Ascending aorta (tissue), 2 donors: ENCODE results near the gene BAIAP2L1. TPM values are rescaled to one million over a fixed set of nuclear protein-coding genes. Genes with fewer than 3 reads are reported as not detected.

ENCODE experiments used
- DNase-seq, 2 donors: peaks; one replicate each; pipeline ENCODE4 v3.0.0-alpha.2; 2019; ENCODE audit warnings: low spot score in 2 of 2
- H3K27ac ChIP-seq, 2 donors: fragments of 200-600 bp; sonication (generic); one replicate each; pipeline ENCODE4 v1.5.1; 2016 to 2017; ENCODE audit warnings: mild to moderate bottlenecking in 1 of 2
- H3K27me3 ChIP-seq: fragments of 200-600 bp; sonication (generic); one replicate; pipeline ENCODE4 v1.5.1; 2017
- H3K36me3 ChIP-seq, 2 donors: fragments of 200-600 bp; sonication (generic); one replicate each; pipeline ENCODE4 v1.5.1; 2016
- H3K4me1 ChIP-seq, 2 donors: fragments of 200-600 bp; sonication (generic); one replicate each; pipeline ENCODE4 v1.5.1; 2016 to 2017; ENCODE audit warnings: mild to moderate bottlenecking in 1 of 2
- H3K4me3 ChIP-seq, 2 donors: fragments of 200-600 bp; sonication (generic); one replicate each; pipeline ENCODE4 v1.5.1; 2016 to 2017; ENCODE audit warnings: mild to moderate bottlenecking in 1 of 2
- H3K9me3 ChIP-seq, 2 donors: fragments of 200-600 bp; sonication (generic); one replicate each; pipeline ENCODE4 v1.5.1; 2016
- intact Hi-C: fragments of 100-400 bp; cut with DNase I; formaldehyde crosslinking; loops from one replicate; pipeline ENCODE4 v1.15.1; 2023
- total RNA-seq: library from RNA; depleted of rRNA; stranded (reverse); fragments of >200 nt; gene quantifications from one replicate; pipeline ENCODE4 v1.1.0, GENCODE V29; 2016
- TF ChIP-seq, protein P1 (sequence below), 3 experiments: fragments of 200-600 bp in 2 of 3; fragments of 450-650 bp in 1 of 3; sonication (generic) in 2 of 3; IDR thresholded peaks; one replicate each; pipeline ENCODE4 v1.5.1; 2016 to 2019; ENCODE audit warnings: antibody characterized with exemption in 3 of 3, mild to moderate bottlenecking in 1 of 3, moderate library complexity in 1 of 3

BAIAP2L1 gene
- total RNA-seq, 1 donor from 2014 or later = 2.8 TPM

- DNase-seq = peak; percentile 57 to 85
- Histone ChIP-seq H3K27me3 (no peaks in the 10 kb centered on the region), H3K36me3 (peaks cover 13 to 33% of the 10 kb centered on the region in 2 donors), H3K27ac (peak overlapping the region; percentile 99), H3K4me3 (peak overlapping the region; percentile 93 to 100), H3K4me1 (peaks cover 34 to 48% of the 10 kb centered on the region in 2 donors), H3K9me3 (no peaks in the 10 kb centered on the region)
- intact Hi-C loops = loop anchor here (10.0 kb wide), 1 partner anchor 1219 kb away; the partner anchor contains the start of genes ZKSCAN5 and ZNF394
- TF ChIP-seq, protein P1, sequence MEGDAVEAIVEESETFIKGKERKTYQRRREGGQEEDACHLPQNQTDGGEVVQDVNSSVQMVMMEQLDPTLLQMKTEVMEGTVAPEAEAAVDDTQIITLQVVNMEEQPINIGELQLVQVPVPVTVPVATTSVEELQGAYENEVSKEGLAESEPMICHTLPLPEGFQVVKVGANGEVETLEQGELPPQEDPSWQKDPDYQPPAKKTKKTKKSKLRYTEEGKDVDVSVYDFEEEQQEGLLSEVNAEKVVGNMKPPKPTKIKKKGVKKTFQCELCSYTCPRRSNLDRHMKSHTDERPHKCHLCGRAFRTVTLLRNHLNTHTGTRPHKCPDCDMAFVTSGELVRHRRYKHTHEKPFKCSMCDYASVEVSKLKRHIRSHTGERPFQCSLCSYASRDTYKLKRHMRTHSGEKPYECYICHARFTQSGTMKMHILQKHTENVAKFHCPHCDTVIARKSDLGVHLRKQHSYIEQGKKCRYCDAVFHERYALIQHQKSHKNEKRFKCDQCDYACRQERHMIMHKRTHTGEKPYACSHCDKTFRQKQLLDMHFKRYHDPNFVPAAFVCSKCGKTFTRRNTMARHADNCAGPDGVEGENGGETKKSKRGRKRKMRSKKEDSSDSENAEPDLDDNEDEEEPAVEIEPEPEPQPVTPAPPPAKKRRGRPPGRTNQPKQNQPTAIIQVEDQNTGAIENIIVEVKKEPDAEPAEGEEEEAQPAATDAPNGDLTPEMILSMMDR (IDR thresholded peaks at IDR 0.05) = no peak
Observed at GRCh38 chr7:98286093-98286539, 114.8 kb downstream of the BAIAP2L1 start.

DNA sequence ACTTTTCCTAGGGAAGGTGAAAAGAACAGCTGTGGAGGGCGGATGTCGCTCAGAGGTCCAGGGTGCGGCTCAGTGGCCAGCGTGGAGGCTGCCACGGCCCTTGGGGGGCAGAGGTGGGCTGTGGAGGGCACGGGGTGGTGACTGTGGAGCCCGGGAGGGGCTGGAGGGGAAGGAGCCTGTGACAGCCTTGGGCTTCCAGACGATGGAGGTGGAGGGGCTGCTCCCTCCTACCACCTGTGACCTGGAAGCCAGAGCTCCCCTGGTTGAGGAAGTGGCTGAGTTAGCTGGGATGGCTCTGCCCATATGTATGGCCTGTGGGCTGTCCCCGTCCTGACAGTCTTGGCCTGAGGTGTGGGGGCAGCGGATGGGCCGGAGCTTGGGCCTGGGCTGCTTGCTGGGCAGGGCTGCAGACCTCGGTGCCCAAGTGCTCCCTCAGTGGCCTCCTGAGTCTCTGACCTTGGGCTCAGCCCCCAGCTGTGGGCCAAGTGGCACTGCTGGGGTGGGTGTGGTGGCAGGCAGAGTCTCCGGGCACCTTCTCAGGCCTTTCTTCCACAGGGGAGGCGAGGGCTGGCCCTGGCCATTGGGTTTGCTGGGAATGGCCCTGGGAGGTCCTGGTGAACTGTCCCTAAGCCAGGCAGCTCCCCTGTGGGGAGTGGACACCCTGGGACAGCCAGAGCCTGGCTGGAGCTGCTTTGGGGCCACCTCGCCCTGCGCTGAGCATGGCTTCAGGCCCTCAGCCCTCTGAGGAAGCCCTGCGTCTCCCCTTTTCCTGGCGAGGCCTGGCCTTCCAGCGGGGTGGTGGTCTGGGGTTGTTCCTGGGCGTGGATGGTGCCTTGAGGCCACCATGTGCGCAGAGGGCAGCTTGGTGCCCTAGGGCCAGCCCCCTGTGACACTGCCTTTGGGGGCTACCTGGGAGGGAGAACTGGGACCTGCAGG lies 115.5 kb downstream of the BAIAP2L1 start:
- intact Hi-C loops = loop anchor here (10.0 kb wide), 1 partner anchor 1219 kb away; the partner anchor contains the start of genes ZKSCAN5 and ZNF394
- H3K36me3 ChIP-seq = peaks cover 9 to 26% of the 10 kb centered on the region in 2 donors
- H3K27ac ChIP-seq = peak overlapping the region; percentile 99
- no peaks in the 10 kb centered on the region for H3K27me3 ChIP-seq
- peaks cover 34 to 52% of the 10 kb centered on the region in 2 donors for H3K4me1 ChIP-seq
- TF ChIP-seq, protein P1 (IDR thresholded peaks at IDR 0.05) = no peak
- H3K4me3 ChIP-seq = peak overlapping the region; percentile 93 to 100
- DNase-seq = no peak
- H3K9me3 ChIP-seq = no peaks in the 10 kb centered on the region

GRCh38 chr7:98284335-98285036 lies 116.4 kb downstream of the BAIAP2L1 start:
- DNase-seq = peak; percentile 80 to 93
- Histone ChIP-seq H3K4me3 (peak overlapping the region; percentile 93 to 100), H3K27me3 (no peaks in the 10 kb centered on the region), H3K36me3 (peaks cover 9 to 23% of the 10 kb centered on the region in 2 donors), H3K27ac (peak overlapping the region; percentile 99), H3K4me1 (peaks cover 34 to 53% of the 10 kb centered on the region in 2 donors), H3K9me3 (no peaks in the 10 kb centered on the region)
- intact Hi-C loops = loop anchor here (5.0 to 10.0 kb wide), 4 partner anchors 333 to 1220 kb away; partner anchors contain the start of genes NPTX2, TRRAP, ZKSCAN5 and ZNF394
- TF ChIP-seq, protein P1 (IDR thresholded peaks at IDR 0.05) = peak in 2 of 3 experiments; percentile 8 to 19

DNA sequence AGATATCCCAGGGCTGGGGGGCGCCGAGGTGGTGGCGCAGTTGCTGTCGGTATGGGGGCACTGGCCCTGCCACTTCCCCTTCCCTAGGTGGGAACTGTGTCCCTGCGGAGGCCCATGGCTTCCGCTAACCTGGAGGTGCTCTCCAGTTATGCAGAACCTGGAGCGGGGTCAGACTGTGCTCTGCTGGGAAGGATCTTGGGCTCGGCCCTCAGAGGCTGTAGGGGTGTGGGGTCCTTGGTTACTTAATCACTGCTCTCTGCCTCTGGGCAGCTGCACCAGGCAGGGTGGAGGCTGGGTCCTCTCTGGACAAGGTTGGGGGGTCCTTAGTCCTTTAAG lies 117.0 kb downstream of the BAIAP2L1 start:
- H3K9me3 ChIP-seq = no peaks in the 10 kb centered on the region
- no peak for DNase-seq
- H3K4me3 ChIP-seq = peak overlapping the region; percentile 93 to 100
- H3K36me3 ChIP-seq = peaks cover 6 to 16% of the 10 kb centered on the region in 2 donors
- peaks cover 34 to 50% of the 10 kb centered on the region in 2 donors for H3K4me1 ChIP-seq
- TF ChIP-seq, protein P1 (IDR thresholded peaks at IDR 0.05) = no peak
- intact Hi-C loops = loop anchor here (5.0 to 10.0 kb wide), 4 partner anchors 333 to 1221 kb away; partner anchors contain the start of genes NPTX2, TRRAP, ZKSCAN5 and ZNF394
- peak overlapping the region; percentile 99 for H3K27ac ChIP-seq
- H3K27me3 ChIP-seq = no peaks in the 10 kb centered on the region
